ENCODE results near the gene ADAMTS18. TPM values are rescaled to one million over a fixed set of nuclear protein-coding genes. Genes with fewer than 3 reads are reported as not detected.

ADAMTS18 gene
- total RNA-seq, 2 experiments from 2014 or later: not detected

- no peak overlapping the region for H3K27ac ChIP-seq (ENCODE audit: low read depth, low read length, poor library complexity, severe bottlenecking)
- POLR2A ChIA-PET: no interaction called here
- DNase-seq (ENCODE audit: low spot score): no peak
- H3K4me1 ChIP-seq (ENCODE audit: insufficient read depth, low read length, poor library complexity, severe bottlenecking): no peaks in the 10 kb centered on the region
- BruUV-seq (replicated peaks): no TSS peak
- no peaks in the 10 kb centered on the region for H4K20me1 ChIP-seq (ENCODE audit: insufficient read depth, low read length)
- H2AFZ ChIP-seq (ENCODE audit: low read length): no peak overlapping the region
- TF ChIP-seq EZH2phosphoT487 (IDR thresholded peaks at IDR 0.05; ENCODE audit: borderline replicate concordance, low read depth, low read length) (no peak), CTCF (conservative IDR thresholded peaks at IDR 0.05; ENCODE audit: low read length) (no peak)
- no peaks in the 10 kb centered on the region for H3K9me2 ChIP-seq (ENCODE audit: insufficient read depth, low read length)
- no peaks in the 10 kb centered on the region for H3K9me3 ChIP-seq (ENCODE audit: low read length)
- no peaks in the 10 kb centered on the region for H3K79me2 ChIP-seq (ENCODE audit: insufficient read depth, low read depth, low read length)
- CTCF ChIA-PET (ENCODE audit: unreplicated experiment): no interaction called here
- H3K4me3 ChIP-seq (ENCODE audit: low read depth, low read length, poor library complexity, severe bottlenecking): no peak overlapping the region
- no peaks in the 10 kb centered on the region for H3K36me3 ChIP-seq (ENCODE audit: insufficient read depth, low read length)
- intact Hi-C loops (cut with micrococcal nuclease; ENCODE audit: unreplicated experiment): no loop called here
- no peak overlapping the region for H3K4me2 ChIP-seq (ENCODE audit: low read length)
These were observed 28.1 kb upstream of the ADAMTS18 start for GRCh38 chr16:77462894-77463293.

- CTCF ChIA-PET (ENCODE audit: unreplicated experiment): no interaction called here
- intact Hi-C loops (cut with micrococcal nuclease; ENCODE audit: unreplicated experiment): no loop called here
These were observed 24.9 kb upstream of the ADAMTS18 start for GRCh38 chr16:77459534-77460254.

GRCh38 chr16:77457046-77457445 lies 22.2 kb upstream of the ADAMTS18 start:
- Histone ChIP-seq H3K9me2 (ENCODE audit: insufficient read depth, low read length) (no peaks in the 10 kb centered on the region), H3K4me3 (ENCODE audit: low read depth, low read length, poor library complexity, severe bottlenecking) (no peak overlapping the region), H4K20me1 (ENCODE audit: insufficient read depth, low read length) (no peaks in the 10 kb centered on the region), H3K4me1 (ENCODE audit: insufficient read depth, low read length, poor library complexity, severe bottlenecking) (no peaks in the 10 kb centered on the region), H3K4me2 (ENCODE audit: low read length) (no peak overlapping the region), H2AFZ (ENCODE audit: low read length) (no peak overlapping the region), H3K9me3 (ENCODE audit: low read length) (no peaks in the 10 kb centered on the region), H3K36me3 (ENCODE audit: insufficient read depth, low read length) (no peaks in the 10 kb centered on the region), H3K27ac (ENCODE audit: low read depth, low read length, poor library complexity, severe bottlenecking) (no peak overlapping the region), H3K79me2 (ENCODE audit: insufficient read depth, low read depth, low read length) (no peaks in the 10 kb centered on the region)
- intact Hi-C loops (cut with micrococcal nuclease; ENCODE audit: unreplicated experiment): no loop called here
- no TSS peak for BruUV-seq (replicated peaks)
- no peak for DNase-seq (ENCODE audit: low spot score)
- ChIA-PET CTCF (ENCODE audit: unreplicated experiment) (no interaction called here), POLR2A (interaction anchor here (1.0 kb wide), 1 partner anchor 57 kb away, joined by 3 read pairs; no protein-coding TSS in a partner anchor)
- no peak for TF ChIP-seq CTCF (conservative IDR thresholded peaks at IDR 0.05; ENCODE audit: low read length)
- no peak for TF ChIP-seq EZH2phosphoT487 (IDR thresholded peaks at IDR 0.05; ENCODE audit: borderline replicate concordance, low read depth, low read length)

More at GRCh38 chr16:77459534-77460254, 24.9 kb upstream of the ADAMTS18 start:
- DNase-seq (ENCODE audit: low spot score): no peak
- Histone ChIP-seq H3K79me2 (ENCODE audit: insufficient read depth, low read depth, low read length) (no peaks in the 10 kb centered on the region), H3K4me1 (ENCODE audit: insufficient read depth, low read length, poor library complexity, severe bottlenecking) (no peaks in the 10 kb centered on the region), H3K27ac (ENCODE audit: low read depth, low read length, poor library complexity, severe bottlenecking) (no peak overlapping the region), H3K9me2 (ENCODE audit: insufficient read depth, low read length) (no peaks in the 10 kb centered on the region), H3K4me2 (ENCODE audit: low read length) (no peak overlapping the region), H4K20me1 (ENCODE audit: insufficient read depth, low read length) (no peaks in the 10 kb centered on the region), H3K9me3 (ENCODE audit: low read length) (no peaks in the 10 kb centered on the region), H3K4me3 (ENCODE audit: low read depth, low read length, poor library complexity, severe bottlenecking) (no peak overlapping the region), H2AFZ (ENCODE audit: low read length) (no peak overlapping the region), H3K36me3 (ENCODE audit: insufficient read depth, low read length) (no peaks in the 10 kb centered on the region)
- POLR2A ChIA-PET: no interaction called here
- no TSS peak for BruUV-seq (replicated peaks)
- no peak for TF ChIP-seq EZH2phosphoT487 (IDR thresholded peaks at IDR 0.05; ENCODE audit: borderline replicate concordance, low read depth, low read length)

All from OCI-LY7 (cell line).